H4 (cell line): ENCODE data around the gene PCDHB3. TPM values are rescaled to one million over a fixed set of nuclear protein-coding genes. Genes with fewer than 3 reads are reported as not detected.
"Not testable (repeated sequence)": the region's sequence is repeated elsewhere in the genome, so short reads cannot be mapped to it uniquely, and the experiment has no call there.

Experiments used
- DNase-seq: peaks from one replicate; pipeline ENCODE4 v3.0.0-alpha.2; 2015; ENCODE audit warnings: low spot score
- total RNA-seq: library from RNA; depleted of rRNA; stranded (reverse); fragments of >200 nt; shearing (Covaris generic); gene quantifications from 2 replicates; pipeline ENCODE4 v1.2.3, GENCODE V29; 2014; rRNA removed

PCDHB3 gene
- 0.21 TPM in 2 replicates for total RNA-seq

GRCh38 chr5:141100243-141100805, at the start of gene PCDHB3:
Gene PCDHB3 (plus strand): TSS chr5:141100473. CDS start chr5:141100650, 177 bp downstream.
- no peak for DNase-seq

GRCh38 chr5:141050622-141051520, 49.4 kb upstream of the PCDHB3 start, which contains the start of gene PCDHB1:
Gene PCDHB1 (plus strand): TSS chr5:141051374. CDS start chr5:141051471, 97 bp downstream.
- DNase-seq: no peak

- DNase-seq: no peak
These were observed 48.8 kb upstream of the PCDHB3 start for GRCh38 chr5:141051521-141051866.

- peak; percentile 27 for DNase-seq
These were observed 22.4 kb upstream of the PCDHB3 start for GRCh38 chr5:141077826-141078225.

- DNase-seq: no peak
These were observed 18.0 kb upstream of the PCDHB3 start for GRCh38 chr5:141082228-141082627.

- peak; percentile 80 for DNase-seq
These were observed 15.7 kb upstream of the PCDHB3 start for GRCh38 chr5:141084487-141084989.

GRCh38 chr5:141094481-141095262, 5.6 kb upstream of the PCDHB3 start, which contains the start of gene PCDHB2:
Gene PCDHB2 (plus strand): TSS chr5:141094615. CDS start chr5:141094791, 176 bp downstream.
- peak; percentile 83 for DNase-seq

- DNase-seq: no peak
These were observed 5.0 kb upstream of the PCDHB3 start for GRCh38 chr5:141095263-141095641.

- not testable (repeated sequence) for DNase-seq
These were observed 4.1 kb upstream of the PCDHB3 start for GRCh38 chr5:141096181-141096580.

- not testable (repeated sequence) for DNase-seq
These were observed 3.7 kb upstream of the PCDHB3 start for GRCh38 chr5:141096586-141096985.

- no peak for DNase-seq
These were observed 786 bp downstream of the PCDHB3 start for GRCh38 chr5:141101059-141101458.

- not testable (repeated sequence) for DNase-seq
These were observed 1.8 kb downstream of the PCDHB3 start for GRCh38 chr5:141102070-141102469.

- not testable (repeated sequence) for DNase-seq
These were observed 2.2 kb downstream of the PCDHB3 start for GRCh38 chr5:141102471-141102870.

GRCh38 chr5:141105350-141105749, 5.1 kb downstream of the PCDHB3 start:
- DNase-seq: no peak

GRCh38 chr5:141119250-141119649, 19.0 kb downstream of the PCDHB3 start:
- DNase-seq: no peak

- no peak for DNase-seq
These were observed 21.3 kb downstream of the PCDHB3 start, which contains the start of gene PCDHB4 for GRCh38 chr5:141121563-141121962. Gene PCDHB4 (plus strand): TSS chr5:141121818. CDS start chr5:141121999, 181 bp downstream.

- DNase-seq: no peak
These were observed 21.7 kb downstream of the PCDHB3 start for GRCh38 chr5:141121985-141122384.

GRCh38 chr5:141123396-141124135, 23.3 kb downstream of the PCDHB3 start:
- DNase-seq: not testable (repeated sequence)

- DNase-seq: no peak
These were observed 27.0 kb downstream of the PCDHB3 start for GRCh38 chr5:141127305-141127704.

- DNase-seq: no peak
These were observed 34.9 kb downstream of the PCDHB3 start, which contains the start of gene PCDHB5 for GRCh38 chr5:141135030-141135717. Gene PCDHB5 (plus strand): TSS chr5:141135206. CDS start chr5:141135435, 229 bp downstream.
